GM18868 (cell line): ENCODE results near the gene CHST5.

Experiments used
- ATAC-seq: cut with Tn5 transposase; IDR thresholded peaks from one replicate; pipeline ENCODE4 v1.9.1; 2021; ENCODE audit warnings: mild to moderate bottlenecking, moderate library complexity; ENCODE audit not compliant: unreplicated experiment

The CHST5 gene

DNA sequence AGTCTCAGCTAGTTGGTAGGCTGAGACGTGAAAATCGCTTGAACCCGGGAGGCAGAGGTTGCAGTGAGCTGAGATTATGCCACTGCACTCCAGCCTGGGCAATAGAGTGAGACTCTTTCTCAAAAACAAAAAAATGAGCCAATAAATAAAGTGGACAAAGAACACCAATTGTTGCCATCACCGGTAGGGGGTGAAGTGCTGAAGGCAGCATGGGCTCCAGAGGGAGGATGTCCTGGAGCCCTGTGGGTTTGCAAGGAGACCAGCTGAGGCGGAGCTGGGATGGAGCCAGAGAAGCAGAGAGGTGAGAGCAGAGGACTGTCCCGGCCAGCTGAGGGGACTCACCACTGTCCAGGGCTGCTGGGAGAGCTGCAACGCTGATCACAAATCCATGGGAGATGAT, 54.4 kb downstream of the CHST5 start:
- no peak for ATAC-seq

DNA sequence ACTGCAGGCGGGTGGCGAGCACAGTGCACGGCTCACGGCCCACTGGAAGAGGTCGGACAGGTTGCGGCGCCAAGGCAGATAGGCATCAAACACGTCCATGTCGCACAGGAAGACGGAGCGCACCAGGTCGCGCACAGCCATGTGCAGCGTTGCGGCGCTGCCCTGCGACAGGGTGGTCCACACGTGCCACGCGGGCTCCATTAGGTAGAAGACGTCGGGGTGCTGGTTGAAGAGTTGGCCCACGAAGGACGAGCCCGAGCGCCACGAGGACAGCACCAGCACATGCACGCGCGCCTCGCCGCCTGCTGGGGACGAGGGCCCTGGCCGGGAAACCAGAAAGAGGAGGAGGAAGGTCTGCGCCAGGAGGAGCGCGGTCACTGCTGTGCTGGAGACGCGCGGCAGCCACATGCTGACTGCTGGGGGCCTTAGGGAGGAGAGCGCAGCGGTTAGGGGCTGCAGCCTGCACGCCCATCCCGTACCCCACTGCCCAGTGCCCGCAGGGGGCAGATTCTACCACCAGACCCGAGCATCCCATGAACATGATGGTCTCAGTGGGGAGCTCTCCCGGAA, 56.4 kb downstream of the CHST5 start:
- no peak for ATAC-seq
